ENCODE measurements around the gene KLHL35. TPM values are rescaled to one million over a fixed set of nuclear protein-coding genes. Genes with fewer than 3 reads are reported as not detected.
A peak's percentile ranks its signal among the peaks of the same experiment; 100 is the strongest.

Gene KLHL35
- polyA plus RNA-seq, 3 donors: 0.33 to 0.45 TPM; not detected in 1

- Histone ChIP-seq H4K20me1 (ENCODE audit: insufficient read depth, low read length) (peaks cover 75% of the 10 kb centered on the region), H3K9me3 (replicated peaks in 1 of 2; ENCODE audit: control insufficient read depth in 1 of 2, insufficient read depth in 1 of 2, low read length in 2 of 2) (no peaks in the 10 kb centered on the region), H3K36me3 (replicated peaks in 1 of 2; ENCODE audit: control insufficient read depth in 1 of 2, insufficient read depth in 2 of 2, low read length in 2 of 2) (peaks cover 60 to 69% of the 10 kb centered on the region in 2 donors), H3K27ac (ENCODE audit: low read depth in 1 of 2, low read length in 2 of 2) (no peak overlapping the region), H3K79me2 (ENCODE audit: insufficient read depth, low read length) (peaks cover 65% of the 10 kb centered on the region), H2AFZ (ENCODE audit: insufficient read depth, low read depth, low read length, poor library complexity, severe bottlenecking) (no peak overlapping the region), H3K4me1 (ENCODE audit: control insufficient read depth in 1 of 2, insufficient read depth in 2 of 2, low read length in 2 of 2) (peaks cover 0 to 9% of the 10 kb centered on the region in 2 donors), H3K27me3 (ENCODE audit: control insufficient read depth in 2 of 2, insufficient read depth in 2 of 2, low read length in 2 of 2) (no peaks in the 10 kb centered on the region), H3K9ac (ENCODE audit: insufficient read depth, low read length, poor library complexity, severe bottlenecking) (no peak overlapping the region), H3K4me3 (replicated peaks in 1 of 3; ENCODE audit: low read depth in 2 of 3, low read length in 3 of 3) (no peak overlapping the region), H3K4me2 (replicated peaks; ENCODE audit: extremely low read depth, low read length, poor library complexity, severe bottlenecking) (no peak overlapping the region)
- Mint-ChIP-seq H3K27ac (peak overlapping the region in 2 of 7 donors; percentile 37 to 43), H3K4me3 (no peak overlapping the region), H3K4me1 (peaks cover 16% of the 10 kb centered on the region), H3K36me3 (peaks cover 63 to 76% of the 10 kb centered on the region in 2 donors), H3K9me3 (peaks cover 0 to 4% (median 0%) of the 10 kb centered on the region in 7 donors), H3K27me3 (ENCODE audit: low read depth in 3 of 3) (no peaks in the 10 kb centered on the region)
- WGBS (ENCODE audit: insufficient coverage): no CpG with 5 or more reads among the region's 1 CpG
- no peak for DNase-seq
- intact Hi-C loops (cut with micrococcal nuclease): no loop called here
- no peak for TF ChIP-seq CTCF (IDR thresholded peaks at IDR 0.05)
Measured at GRCh38 chr11:75406338-75406777, 26.6 kb downstream of the KLHL35 start.

GRCh38 chr11:75403983-75404658 is 28.9 kb downstream of the KLHL35 start:
- peaks cover 87% of the 10 kb centered on the region for H3K79me2 ChIP-seq (ENCODE audit: insufficient read depth, low read length)
- peaks cover 68 to 87% of the 10 kb centered on the region in 2 donors for H3K36me3 Mint-ChIP-seq
- no peaks in the 10 kb centered on the region for H3K9me3 Mint-ChIP-seq
- no peaks in the 10 kb centered on the region for H3K9me3 ChIP-seq (replicated peaks in 1 of 2; ENCODE audit: control insufficient read depth in 1 of 2, insufficient read depth in 1 of 2, low read length in 2 of 2)
- H4K20me1 ChIP-seq (ENCODE audit: insufficient read depth, low read length): peaks cover 89% of the 10 kb centered on the region
- H3K4me2 ChIP-seq (replicated peaks; ENCODE audit: extremely low read depth, low read length, poor library complexity, severe bottlenecking): no peak overlapping the region
- 92% methylated on average over 15 of the region's 15 CpGs for WGBS (ENCODE audit: insufficient coverage)
- H2AFZ ChIP-seq (ENCODE audit: insufficient read depth, low read depth, low read length, poor library complexity, severe bottlenecking): no peak overlapping the region
- H3K27ac ChIP-seq (ENCODE audit: low read depth in 1 of 2, low read length in 2 of 2): no peak overlapping the region
- H3K27me3 ChIP-seq (ENCODE audit: control insufficient read depth in 2 of 2, insufficient read depth in 2 of 2, low read length in 2 of 2): no peaks in the 10 kb centered on the region
- no peak overlapping the region for H3K4me3 ChIP-seq (replicated peaks in 1 of 3; ENCODE audit: low read depth in 2 of 3, low read length in 3 of 3)
- H3K27ac Mint-ChIP-seq: peak overlapping the region in 3 of 7 donors; percentile 0 to 77 (median 13)
- H3K4me1 ChIP-seq (ENCODE audit: control insufficient read depth in 1 of 2, insufficient read depth in 2 of 2, low read length in 2 of 2): peaks cover 13 to 23% of the 10 kb centered on the region in 2 donors
- intact Hi-C loops (cut with micrococcal nuclease): no loop called here
- H3K4me1 Mint-ChIP-seq: peaks cover 32% of the 10 kb centered on the region
- TF ChIP-seq CTCF (IDR thresholded peaks at IDR 0.05): no peak
- H3K9ac ChIP-seq (ENCODE audit: insufficient read depth, low read length, poor library complexity, severe bottlenecking): no peak overlapping the region
- peaks cover 64 to 74% of the 10 kb centered on the region in 2 donors for H3K36me3 ChIP-seq (replicated peaks in 1 of 2; ENCODE audit: control insufficient read depth in 1 of 2, insufficient read depth in 2 of 2, low read length in 2 of 2)
- peaks cover 0 to 2% (median 0%) of the 10 kb centered on the region in 3 donors for H3K27me3 Mint-ChIP-seq (ENCODE audit: low read depth in 3 of 3)
- no peak overlapping the region for H3K4me3 Mint-ChIP-seq
- no peak for DNase-seq

Data from CD14-positive monocyte (primary cell).